ENCODE data around the gene IQCN.

Gene IQCN

DNA sequence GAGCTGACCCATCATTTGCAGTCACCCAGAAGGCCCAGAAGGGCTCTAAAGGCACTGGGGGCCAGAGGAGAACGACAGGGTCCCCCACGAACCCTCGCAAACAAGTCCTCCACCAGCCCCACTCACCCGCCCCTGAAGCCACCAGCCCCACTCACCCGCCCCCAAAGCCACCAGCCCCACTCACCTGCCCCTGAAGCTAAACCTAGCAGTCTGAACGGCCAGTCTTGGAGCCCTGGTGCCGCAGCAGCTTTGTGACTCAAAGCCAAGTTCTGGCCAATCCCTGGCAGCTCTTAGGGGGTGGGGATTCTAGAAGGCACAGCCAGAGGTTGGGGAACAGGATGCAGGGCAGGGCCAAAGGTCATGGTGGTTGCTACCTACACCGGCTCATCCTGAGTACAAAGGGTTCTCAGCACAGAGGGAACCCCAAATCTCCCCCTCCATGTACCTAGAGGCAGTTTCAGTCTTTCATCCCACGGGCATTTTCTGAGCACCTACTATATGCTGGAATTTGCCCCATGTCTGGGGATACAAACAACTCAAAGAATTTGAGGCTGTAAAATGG lies at the start of gene IQCN:
Gene IQCN, minus strand, starts transcription at position 234 of the 562 bp plus-strand sequence. CDS start 4,974 bp downstream, outside the sequence.
- DNase-seq: no peak

DNA sequence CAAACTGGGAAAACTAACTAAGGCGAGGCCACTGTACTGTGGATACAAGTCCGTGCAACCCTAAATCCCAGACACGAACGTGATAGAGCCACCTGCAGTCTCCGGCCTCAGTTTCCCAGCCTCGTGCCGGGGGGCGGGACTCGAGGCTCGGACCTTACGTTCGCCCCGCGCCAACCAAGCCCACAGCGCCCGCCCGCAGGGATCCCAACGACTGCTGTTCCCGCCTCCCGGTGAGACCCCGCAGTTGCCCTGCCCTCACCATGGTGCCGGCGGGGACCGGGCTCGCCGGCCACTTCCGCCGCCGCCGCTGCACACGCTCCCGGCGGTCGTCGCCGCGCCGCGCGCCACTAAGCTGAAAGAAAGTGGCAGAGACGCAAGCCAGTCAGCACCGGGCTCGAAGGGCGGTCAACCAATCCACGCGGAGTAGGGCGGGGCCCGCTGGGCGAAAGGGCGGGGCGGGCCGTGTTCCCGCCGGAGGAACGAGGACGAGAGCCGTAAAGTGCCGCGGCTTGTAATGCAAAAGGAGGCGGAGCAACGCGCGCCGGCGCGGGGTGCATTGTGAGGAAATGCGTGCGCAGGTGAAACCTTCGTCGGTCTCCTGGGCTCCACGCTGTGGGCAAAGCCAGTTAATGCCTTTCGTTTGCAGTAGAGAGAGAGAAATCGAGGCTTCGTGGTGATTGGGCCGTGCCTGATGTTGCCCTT lies 48.7 kb upstream of the IQCN start, which contains the start of gene LSM4:
Gene LSM4, minus strand, starts transcription at position 318 of the 702 bp plus-strand sequence. Its CDS starts 56 bp downstream, at position 262.
- DNase-seq: peak; percentile 89 to 98

DNA sequence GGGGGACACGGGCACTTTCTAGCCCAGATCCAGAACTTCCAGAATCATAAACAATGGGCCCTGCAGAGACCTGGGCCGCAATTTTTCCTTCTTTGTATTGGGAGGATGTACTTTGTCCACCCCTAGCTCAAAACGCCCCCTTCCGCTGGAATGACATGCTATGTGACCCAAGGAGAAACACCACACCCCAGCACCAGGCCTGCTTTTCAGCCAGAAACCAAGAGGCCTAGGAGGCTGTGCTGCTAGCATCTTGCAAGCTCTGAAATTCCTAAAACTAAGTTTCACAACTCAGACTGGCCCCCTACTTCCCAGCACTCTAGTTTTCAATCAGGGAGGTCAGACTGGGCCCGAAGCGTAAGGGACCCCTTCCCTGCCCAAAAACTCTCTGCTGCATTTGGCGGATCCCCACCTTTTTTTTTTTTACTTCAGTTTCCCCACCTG lies 48.1 kb upstream of the IQCN start:
- no peak for DNase-seq

- peak in 1 of 2 donors; percentile 37 for DNase-seq
Measured at GRCh38 chr19:18321734-18322102, 47.5 kb upstream of the IQCN start.

GRCh38 chr19:18320865-18321733 lies 46.8 kb upstream of the IQCN start:
- DNase-seq: no peak

- no peak for DNase-seq
Measured at GRCh38 chr19:18319591-18320135, 45.4 kb upstream of the IQCN start.

- peak in 1 of 2 donors; percentile 80 for DNase-seq
Measured at GRCh38 chr19:18317961-18318800, 43.9 kb upstream of the IQCN start.

GRCh38 chr19:18313398-18313797 lies 39.1 kb upstream of the IQCN start:
- no peak for DNase-seq

- no peak for DNase-seq
Measured at GRCh38 chr19:18312092-18312534, 37.9 kb upstream of the IQCN start.

GRCh38 chr19:18311502-18312091 lies 37.3 kb upstream of the IQCN start:
- no peak for DNase-seq

DNA sequence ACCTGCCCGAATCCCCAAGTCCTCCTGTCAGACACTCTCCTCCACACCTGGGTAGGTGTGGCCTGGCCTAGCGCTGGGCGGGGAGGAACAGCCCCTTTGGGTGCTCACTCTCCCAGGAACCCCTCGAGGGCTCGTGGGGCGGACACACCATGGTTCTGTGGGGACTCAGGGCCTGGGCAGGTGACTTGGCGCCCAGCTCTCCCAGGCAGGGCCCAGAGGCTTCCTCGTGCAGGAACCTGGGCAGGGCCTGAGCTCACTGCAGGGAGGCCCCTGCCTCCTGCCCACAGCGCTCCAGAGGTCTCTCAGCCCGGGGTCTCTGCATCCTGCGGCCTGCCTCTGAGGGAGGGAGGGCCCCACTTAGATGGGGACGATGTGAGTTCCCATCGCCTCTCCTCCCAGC lies 36.7 kb upstream of the IQCN start:
- no peak for DNase-seq

DNA sequence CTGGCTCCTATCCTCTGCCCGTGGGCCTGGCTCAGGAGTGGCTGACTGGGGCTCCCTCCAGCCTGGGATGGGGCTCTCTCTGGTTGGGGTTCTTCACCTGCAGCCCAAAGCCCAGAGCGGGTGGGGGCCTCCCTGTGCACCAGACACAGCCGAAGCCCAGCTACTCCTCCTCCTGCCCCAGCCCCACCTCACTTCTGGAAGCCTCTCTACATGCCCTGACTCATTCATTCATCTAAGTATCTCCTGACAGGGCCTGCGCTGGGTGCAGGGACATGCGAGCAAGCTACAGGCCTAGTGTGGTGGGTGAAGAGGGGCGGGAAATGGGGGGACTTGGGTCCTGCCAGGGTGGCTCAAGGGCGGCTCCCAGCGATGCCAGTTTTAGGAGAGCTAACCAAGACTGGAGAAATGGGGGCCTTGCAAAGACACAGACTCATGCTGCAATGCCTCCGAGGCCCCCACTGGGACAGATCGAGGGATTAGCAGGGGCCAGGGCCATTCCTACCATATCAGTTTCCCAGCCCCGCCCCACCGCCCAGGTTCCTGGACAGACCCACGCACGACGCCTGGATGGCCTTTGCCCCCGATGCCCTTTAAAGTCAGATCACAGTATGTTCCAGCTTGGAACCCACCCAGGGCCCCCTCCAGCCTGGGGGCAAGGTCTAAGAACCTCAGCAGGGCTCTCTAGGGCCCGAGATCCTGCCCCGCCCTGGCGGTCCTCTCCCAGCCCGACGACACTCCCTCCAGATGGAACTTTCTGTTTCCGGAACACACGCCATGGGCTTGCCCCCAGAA lies 36.1 kb upstream of the IQCN start:
- no peak for DNase-seq

- DNase-seq: no peak
Measured at GRCh38 chr19:18309525-18310064, 35.3 kb upstream of the IQCN start.

- DNase-seq: no peak
Measured at GRCh38 chr19:18308948-18309325, 34.7 kb upstream of the IQCN start.

GRCh38 chr19:18308051-18308947 lies 34.0 kb upstream of the IQCN start:
- no peak for DNase-seq

- DNase-seq: no peak
Measured at GRCh38 chr19:18307271-18307681, 33.0 kb upstream of the IQCN start.

DNA sequence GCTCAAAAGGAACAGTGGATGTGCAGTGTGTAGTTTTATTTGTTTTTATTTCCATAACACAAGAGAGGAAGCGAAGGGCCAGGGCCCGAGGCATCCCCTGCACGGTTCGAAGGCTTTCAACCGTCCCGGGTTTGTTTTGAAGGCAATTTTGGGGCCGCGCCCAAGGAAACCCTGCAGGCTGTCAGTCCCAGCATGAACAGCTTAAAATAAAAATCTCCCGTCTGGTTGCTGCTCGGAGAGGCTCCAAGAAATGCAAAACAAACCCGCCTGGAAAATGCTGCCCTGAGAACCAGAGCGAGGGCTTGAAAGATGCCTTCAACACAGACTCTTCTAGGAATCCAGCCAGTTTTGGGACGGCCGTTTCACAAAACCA lies 32.6 kb upstream of the IQCN start:
- DNase-seq: no peak

DNA sequence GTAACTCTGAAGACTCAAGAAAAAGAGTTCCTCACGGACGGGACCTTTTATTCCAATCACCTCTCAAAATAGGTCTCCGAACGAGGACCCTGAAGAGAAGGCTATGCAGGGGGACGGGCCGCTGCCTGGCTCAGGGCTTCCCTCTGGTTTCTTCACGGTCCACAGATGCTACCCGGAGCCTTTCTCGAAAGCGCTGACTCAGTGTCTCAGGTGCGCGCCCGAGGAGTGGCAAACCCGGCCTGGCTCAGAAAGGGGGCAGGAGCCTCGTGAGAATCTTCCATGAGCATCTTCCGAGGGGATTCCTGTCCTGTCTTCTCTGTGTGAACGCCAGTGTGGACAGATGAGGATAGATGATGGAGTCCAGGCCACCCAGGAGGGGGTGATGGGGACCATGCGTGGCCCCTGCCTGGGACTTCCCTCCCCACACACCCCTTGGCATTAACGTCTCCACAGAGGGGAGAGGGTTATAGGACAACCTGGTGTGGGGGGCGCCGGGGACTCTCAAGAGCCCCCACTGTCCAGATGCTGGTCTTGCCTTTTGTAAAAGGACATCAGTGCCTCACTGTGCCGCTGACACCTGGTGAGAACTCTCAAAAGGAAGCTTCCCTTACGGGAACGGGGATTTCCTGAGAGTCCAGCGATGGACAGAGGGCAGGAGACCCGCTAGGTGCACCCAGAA lies 32.1 kb upstream of the IQCN start:
- DNase-seq: no peak

Measured in bone marrow (tissue), 2 donors.